HG02973 (cell line): ENCODE results near the gene PLVAP.

Experiments
- ATAC-seq: cut with Tn5 transposase; IDR thresholded peaks from one replicate; pipeline ENCODE4 v1.9.1; 2021; ENCODE audit warnings: moderate library complexity; ENCODE audit not compliant: unreplicated experiment

PLVAP gene

GRCh38 chr19:17359905-17360800, 17.0 kb downstream of the PLVAP start:
- no peak for ATAC-seq

DNA sequence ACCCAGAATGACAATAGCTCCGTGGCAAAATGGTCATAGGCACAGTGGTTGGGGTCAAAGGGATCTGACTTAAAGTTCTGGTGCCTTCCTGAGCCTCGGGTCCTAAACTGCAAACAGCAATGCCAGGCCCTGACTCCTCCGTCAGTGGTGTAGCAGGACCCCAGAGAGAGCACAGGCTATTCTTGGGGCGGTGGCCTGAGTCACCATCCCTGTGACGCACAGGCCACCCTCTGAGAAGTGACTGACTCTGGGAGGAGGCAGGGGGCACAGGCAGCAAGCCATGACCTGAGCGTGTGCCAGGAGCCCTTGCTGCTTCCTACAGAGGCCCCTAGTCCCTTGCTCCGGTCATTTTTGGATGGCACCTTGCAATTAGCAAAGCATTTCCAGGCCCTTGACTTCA, 18.7 kb downstream of the PLVAP start:
- no peak for ATAC-seq

- no peak for ATAC-seq
Measured at GRCh38 chr19:17357724-17358123, 19.4 kb downstream of the PLVAP start.

GRCh38 chr19:17357078-17357666, 20.0 kb downstream of the PLVAP start:
- ATAC-seq: no peak

DNA sequence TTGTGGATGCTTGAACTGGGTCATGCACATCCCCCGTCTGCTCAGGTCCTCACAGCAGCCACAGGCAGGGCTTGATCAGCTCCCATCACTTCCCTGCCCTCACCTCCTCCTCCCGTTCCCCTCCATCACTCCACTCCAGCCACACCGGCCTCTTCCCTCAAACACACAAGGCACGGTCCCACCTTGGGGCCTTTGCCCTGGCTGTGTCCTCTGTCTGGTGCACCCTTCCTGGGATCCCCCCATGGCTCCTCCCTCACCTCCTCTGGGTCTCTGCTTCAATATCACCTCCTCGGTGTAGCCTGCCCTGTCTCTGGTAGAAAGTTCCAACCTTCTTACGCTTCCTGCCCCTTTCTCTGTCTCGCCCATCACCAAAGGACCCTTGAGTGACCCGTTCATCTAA, 23.8 kb downstream of the PLVAP start:
- ATAC-seq: no peak

DNA sequence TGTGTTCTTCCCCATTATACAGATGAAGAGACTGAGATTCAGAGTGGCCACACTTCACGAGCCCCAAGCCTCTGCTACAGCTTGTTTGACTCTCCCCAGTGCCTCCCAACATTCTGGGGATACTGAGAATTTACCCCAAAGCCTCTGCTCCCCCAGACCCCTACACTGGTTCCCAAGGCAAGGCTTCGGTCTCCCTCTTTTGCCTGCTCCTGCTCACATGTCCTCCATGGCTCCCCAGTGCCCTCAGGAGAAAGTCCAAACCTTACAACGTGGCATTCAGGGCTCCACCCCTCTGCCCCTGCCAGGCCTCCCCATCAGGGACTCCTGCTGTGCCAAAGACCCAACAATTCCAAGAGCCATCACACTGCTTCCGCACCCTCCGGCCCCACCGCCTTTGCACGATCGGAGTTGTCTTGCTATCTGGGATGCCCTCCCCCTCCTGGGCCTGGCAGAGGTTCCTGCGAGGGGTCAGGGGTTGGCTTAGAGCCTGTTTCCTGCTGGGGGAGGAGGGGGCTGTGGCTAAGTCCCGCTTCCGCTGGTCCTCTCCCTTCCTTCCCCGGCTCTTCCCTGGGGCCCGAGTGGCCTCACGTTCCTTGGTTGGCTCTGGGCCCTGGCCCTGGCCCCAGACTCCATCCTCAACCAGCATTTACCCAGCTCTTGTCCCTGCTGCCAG, 24.4 kb downstream of the PLVAP start:
- ATAC-seq: no peak

DNA sequence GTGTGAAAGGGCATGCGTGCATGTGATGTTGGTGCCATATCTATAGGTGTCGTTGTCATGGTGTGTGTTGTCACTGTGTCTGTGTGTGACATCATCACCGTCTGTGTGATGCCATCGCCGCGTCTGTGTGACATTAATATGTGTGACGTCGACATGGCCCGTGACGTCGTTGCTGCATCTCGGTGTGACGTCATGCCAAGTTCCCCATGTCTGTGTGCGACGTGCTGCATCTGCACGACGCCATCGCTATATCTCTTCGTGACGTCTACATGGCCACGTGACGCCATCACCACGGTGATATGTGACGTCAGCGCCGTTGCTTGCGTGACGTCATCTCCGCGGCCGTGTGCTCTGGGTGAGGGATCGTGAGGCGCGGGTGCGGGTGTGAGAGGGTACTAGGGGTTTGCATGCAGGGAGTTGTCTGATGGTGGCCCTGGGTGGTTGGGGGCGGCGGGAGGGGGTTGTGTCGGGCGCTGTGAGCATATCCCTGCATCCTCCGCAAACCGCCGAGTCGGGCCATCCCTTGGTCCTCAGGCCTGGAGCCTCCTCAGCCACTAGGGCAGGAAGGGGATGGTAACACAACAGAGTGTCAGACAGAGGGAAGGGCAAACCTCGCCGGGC, 25.2 kb downstream of the PLVAP start:
- ATAC-seq: no peak

- ATAC-seq: no peak
Measured at GRCh38 chr19:17348700-17349099, 28.4 kb downstream of the PLVAP start.

DNA sequence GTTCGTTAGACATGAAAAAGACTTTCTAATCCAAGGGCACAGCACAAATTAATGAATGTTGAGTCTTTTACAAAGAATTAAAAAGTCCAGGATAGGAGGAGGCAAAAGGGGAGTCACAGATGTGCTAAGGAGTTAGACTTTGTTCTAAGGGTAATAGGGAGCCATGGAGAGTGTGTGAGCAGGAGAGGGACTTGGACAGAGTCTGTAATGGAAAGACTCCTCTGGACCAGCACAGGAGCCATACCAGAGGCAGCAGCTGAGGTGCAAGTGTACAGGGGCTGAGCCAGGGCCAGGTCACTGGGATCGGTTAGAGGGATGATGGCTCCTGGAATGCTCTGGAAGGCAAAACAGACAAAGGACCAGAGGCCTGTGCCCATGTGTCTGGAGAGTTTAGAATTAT, 29.3 kb downstream of the PLVAP start:
- ATAC-seq: no peak

DNA sequence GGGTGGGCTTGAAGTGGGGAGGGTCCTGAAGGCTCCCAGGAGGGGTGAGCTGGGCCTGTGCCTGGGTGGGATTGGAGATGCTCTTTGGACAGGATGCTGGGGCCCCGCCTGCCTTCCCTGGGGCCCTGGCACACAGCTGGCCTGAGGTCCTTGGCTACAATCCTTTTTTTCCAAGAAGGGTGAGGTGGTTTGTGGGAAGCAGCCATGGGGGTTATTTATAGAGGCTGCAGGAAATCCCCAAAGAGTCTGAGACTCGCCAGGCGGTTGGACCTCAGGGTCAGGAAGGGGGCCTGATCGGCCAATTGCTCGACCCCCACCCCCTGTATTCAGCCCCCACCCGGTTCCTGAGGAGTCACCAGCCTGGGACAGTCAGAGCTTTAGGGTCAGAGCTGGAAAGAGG, 29.8 kb downstream of the PLVAP start:
- ATAC-seq: no peak

GRCh38 chr19:17346109-17346671, 31.0 kb downstream of the PLVAP start:
- no peak for ATAC-seq

DNA sequence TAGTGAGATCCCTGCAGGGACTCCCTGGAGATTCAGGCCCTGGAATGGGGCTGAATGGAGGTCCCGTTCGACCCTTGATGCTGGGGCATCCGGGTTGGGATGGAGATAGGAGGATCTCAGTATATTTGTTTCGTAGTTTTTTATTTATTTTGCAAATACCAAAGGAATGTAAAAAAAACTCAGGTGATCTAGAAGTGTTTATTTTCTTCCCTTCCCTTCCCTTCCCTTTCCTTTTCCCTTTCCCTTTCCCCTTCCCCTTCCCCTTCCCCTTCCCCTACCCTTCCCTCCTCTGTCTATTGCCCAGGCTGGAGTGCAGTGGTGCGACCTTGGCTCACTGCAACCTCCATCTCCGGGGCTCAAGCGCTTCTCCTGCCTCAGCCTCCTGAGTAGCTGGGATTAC, 35.3 kb downstream of the PLVAP start:
- ATAC-seq: no peak

DNA sequence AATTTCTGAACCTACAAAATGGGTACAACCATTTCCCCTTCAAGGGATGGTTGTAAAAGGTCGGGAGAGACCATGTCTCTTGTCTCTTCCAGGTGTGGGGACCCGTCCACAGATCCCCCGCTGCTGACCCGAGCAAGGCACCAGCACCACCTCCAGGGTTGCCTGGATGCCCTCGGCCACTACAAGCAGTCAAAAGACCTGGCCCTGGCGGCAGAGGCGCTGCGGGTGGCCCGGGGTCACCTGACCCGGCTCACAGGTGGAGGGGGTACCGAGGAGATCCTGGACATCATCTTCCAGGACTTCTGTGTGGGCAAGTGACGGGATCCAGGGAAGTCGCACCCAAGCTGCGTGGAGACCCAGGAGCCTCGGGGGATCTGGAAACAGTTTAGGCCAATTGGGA, 35.8 kb downstream of the PLVAP start:
- ATAC-seq: no peak

DNA sequence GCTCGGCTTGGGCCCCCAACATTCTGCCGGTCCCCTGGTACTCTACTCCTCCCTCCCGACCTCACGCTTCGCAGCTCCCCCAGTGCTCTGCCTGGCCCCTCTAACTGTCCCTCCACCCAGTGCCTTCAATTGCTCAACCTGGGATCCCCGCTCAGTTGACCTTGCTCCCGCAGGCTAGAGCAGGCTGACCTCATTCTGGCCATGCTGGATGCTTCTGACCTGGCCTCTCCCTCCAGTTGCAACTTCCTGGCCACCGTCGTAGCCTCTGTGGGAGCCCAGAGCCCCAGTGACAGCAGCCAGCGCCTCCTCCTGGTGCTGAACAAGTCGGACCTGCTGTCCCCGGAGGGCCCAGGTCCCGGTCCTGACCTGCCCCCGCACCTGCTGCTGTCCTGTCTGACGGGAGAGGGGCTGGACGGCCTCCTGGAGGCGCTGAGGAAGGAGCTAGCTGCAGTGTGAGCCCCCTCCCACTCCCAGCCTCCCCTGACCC, 36.2 kb downstream of the PLVAP start:
- ATAC-seq: no peak

GRCh38 chr19:17340302-17340870, 36.8 kb downstream of the PLVAP start:
- ATAC-seq: no peak

DNA sequence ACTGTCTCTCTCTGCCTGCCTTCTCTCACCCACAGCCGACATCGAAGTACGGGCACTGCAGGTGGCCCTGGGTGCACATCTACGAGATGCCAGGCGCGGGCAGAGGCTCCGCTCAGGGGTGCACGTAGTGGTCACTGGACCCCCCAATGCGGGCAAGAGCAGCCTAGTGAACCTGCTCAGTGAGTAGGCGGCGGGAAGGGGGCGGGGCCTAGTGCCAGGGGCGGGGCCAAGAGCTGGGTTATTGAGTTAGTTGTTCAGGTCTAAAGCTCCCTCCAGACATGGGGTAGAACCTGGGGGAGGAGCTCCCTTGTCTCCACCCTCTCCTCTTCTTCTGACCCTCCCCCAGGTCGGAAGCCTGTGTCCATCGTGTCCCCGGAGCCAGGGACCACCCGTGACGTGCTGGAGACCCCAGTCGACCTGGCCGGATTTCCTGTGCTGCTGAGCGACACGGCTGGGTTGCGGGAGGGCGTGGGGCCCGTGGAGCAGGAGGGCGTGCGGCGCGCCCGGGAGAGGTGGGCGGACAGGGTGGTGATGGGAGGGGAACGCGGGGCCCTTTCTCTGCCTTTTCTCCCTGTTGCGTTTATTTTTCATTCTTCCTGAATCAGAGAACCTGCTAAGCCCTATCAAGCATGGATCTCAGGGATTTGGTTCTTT, 37.9 kb downstream of the PLVAP start:
- ATAC-seq: no peak

GRCh38 chr19:17338433-17339078, 38.6 kb downstream of the PLVAP start:
- no peak for ATAC-seq

DNA sequence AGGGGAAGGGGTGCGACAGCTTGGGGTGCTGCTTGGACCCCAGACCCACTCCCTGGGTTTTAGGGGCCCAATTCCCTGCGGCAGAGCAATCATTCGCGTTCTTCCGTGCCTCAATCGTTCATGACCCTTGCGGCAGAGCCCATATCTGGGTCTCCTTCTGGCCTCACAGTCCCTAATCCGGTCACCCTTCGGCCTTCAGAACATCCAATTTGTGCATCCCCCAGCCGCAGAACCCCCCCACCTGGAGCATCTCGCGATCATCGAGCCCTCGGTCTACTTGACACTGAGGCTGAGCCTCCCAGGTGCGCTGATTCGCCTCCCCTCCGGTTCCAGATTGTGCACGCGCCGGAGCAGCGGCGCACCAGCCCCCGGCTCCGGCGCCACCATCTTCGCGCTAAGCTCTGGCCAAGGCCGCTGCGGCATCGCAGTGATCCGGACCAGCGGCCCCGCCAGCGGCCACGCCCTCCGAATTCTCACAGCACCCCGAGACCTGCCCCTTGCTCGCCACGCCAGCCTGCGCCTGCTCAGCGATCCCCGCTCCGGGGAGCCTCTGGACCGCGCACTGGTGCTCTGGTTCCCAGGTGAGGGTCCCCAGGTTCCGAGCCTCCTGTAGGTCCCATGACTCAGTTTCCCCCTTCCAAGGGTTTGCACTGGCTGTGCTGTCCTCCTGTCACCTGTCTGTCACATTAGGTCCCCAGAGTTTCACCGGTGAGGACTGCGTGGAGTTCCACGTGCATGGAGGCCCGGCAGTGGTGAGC, 39.3 kb downstream of the PLVAP start:
- peak; percentile 4 for ATAC-seq
